Natural killer cell (primary cell): ENCODE data around the gene LECT2. TPM values are rescaled to one million over a fixed set of nuclear protein-coding genes. Genes with fewer than 3 reads are reported as not detected.

ENCODE experiments used
- ATAC-seq, 3 donors: fragments of 150-1000 bp in 2 of 3; fragments of 200-7000 bp in 1 of 3; cut with Tn5 transposase; 1 replicate in 1 of 3; 2 replicates in 2 of 3; pipeline ENCODE4 v1.10.0; 2021; ENCODE audit warnings: mild to moderate bottlenecking in 2 of 3, moderate library complexity in 2 of 3
- DNase-seq, 2 donors: peaks; one replicate each; pipeline versions ENCODE4 v3.0.0 to v3.0.0-alpha.2; 2013 to 2021; ENCODE audit warnings: mixed read lengths in 1 of 2
- H3K27ac ChIP-seq: one replicate; pipeline ENCODE4 v1.5.1; 2013; ENCODE audit warnings: mild to moderate bottlenecking, low read length
- H3K27me3 ChIP-seq: one replicate; pipeline ENCODE4 v1.6.1; 2013; ENCODE audit warnings: low read length; ENCODE audit not compliant: control insufficient read depth, insufficient read depth
- H3K36me3 ChIP-seq: one replicate; pipeline ENCODE4 v1.6.1; 2013; ENCODE audit warnings: low read length; ENCODE audit not compliant: control insufficient read depth, insufficient read depth
- H3K4me1 ChIP-seq: one replicate; pipeline ENCODE4 v1.6.1; 2013; ENCODE audit warnings: low read length; ENCODE audit not compliant: control insufficient read depth, insufficient read depth
- H3K4me3 ChIP-seq: one replicate; pipeline ENCODE4 v1.5.1; 2013; ENCODE audit warnings: low read length
- H3K9me3 ChIP-seq: one replicate; pipeline ENCODE4 v1.6.1; 2013; ENCODE audit warnings: low read length; ENCODE audit not compliant: control insufficient read depth, insufficient read depth
- H3K27ac Mint-ChIP-seq, 2 donors: one replicate each; pipeline ENCODE4 v1.8.0; 2022; ENCODE audit warnings: mild to moderate bottlenecking in 2 of 2, mixed read lengths in 2 of 2, moderate library complexity in 1 of 2
- H3K27me3 Mint-ChIP-seq, 2 donors: one replicate each; pipeline ENCODE4 v1.8.0; 2022; ENCODE audit warnings: low read depth in 2 of 2, mixed read lengths in 2 of 2
- H3K36me3 Mint-ChIP-seq: one replicate; pipeline ENCODE4 v1.8.0; 2022; ENCODE audit warnings: mixed read lengths
- H3K4me1 Mint-ChIP-seq, 2 donors: one replicate each; pipeline ENCODE4 v1.8.0; 2022; ENCODE audit warnings: mixed read lengths in 2 of 2
- H3K4me3 Mint-ChIP-seq: one replicate; pipeline ENCODE4 v1.8.0; 2022; ENCODE audit warnings: mild to moderate bottlenecking, moderate library complexity, mixed read lengths
- H3K9me3 Mint-ChIP-seq, 2 donors: one replicate each; pipeline ENCODE4 v1.8.0; 2022; ENCODE audit warnings: mixed read lengths in 2 of 2
- CTCF ChIP-seq: fragments of 200-600 bp; IDR thresholded peaks from one replicate; pipeline ENCODE4 v1.8.0; 2022; ENCODE audit warnings: antibody characterized with exemption
- WGBS: methylation state at CpG from one replicate; pipeline ENCODE4 v1.1.7; 2013; ENCODE audit warnings: missing lambda C conversion rate; ENCODE audit not compliant: insufficient coverage; 5-methylcytosine and 5-hydroxymethylcytosine counted together
- intact Hi-C: fragments of 100-400 bp; cut with micrococcal nuclease; formaldehyde crosslinking; loops from one replicate; pipeline ENCODE4 v1.14.2; 2022
- total RNA-seq, 4 donors: library from RNA; stranded (reverse); fragments of 120-200 nt in 1 of 4; gene quantifications; one replicate each; pipeline versions ENCODE4 v1.2.3 to v1.2.4, GENCODE V29; 2013 to 2022

Gene LECT2
- total RNA-seq, 3 donors from 2014 or later (not counting 1 experiment from before 2014, with no cell fraction given), result not detected

DNA sequence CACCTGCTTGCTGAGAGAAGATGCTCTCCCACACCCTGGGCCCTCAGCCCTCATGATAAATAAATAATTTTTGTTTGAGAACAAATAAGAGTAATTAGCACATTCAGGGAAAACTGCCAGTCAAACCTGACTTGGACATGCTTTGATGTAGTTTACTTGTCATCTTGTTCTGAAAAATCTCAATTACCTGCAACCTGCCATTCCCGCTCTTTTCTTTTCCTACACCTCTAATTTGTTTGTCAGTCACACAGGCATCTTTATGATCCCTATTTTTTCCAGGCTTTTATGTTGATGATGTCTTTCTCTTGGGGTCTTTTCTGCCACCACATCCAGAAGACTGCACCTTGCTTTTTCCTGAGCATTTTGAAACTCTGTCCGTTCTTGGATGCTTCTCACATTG lies 45.4 kb upstream of the LECT2 start:
- no peaks in the 10 kb centered on the region for H3K9me3 Mint-ChIP-seq
- H3K27ac Mint-ChIP-seq, result no peak overlapping the region
- no peaks in the 10 kb centered on the region for H3K4me1 Mint-ChIP-seq
- Histone ChIP-seq H3K4me3 (no peak overlapping the region), H3K9me3 (no peaks in the 10 kb centered on the region), H3K27me3 (no peaks in the 10 kb centered on the region), H3K27ac (no peak overlapping the region), H3K4me1 (no peaks in the 10 kb centered on the region), H3K36me3 (no peaks in the 10 kb centered on the region)
- H3K27me3 Mint-ChIP-seq, result peaks cover 7 to 31% of the 10 kb centered on the region in 2 donors
- 85% methylated on average over 2 of the region's 2 CpGs for WGBS
- no peaks in the 10 kb centered on the region for H3K36me3 Mint-ChIP-seq
- ATAC-seq (no peak), DNase-seq (no peak)
- intact Hi-C loops, result no loop called here
- H3K4me3 Mint-ChIP-seq, result no peak overlapping the region
- TF ChIP-seq CTCF, result no peak

GRCh38 chr5:135999406-136000139 lies 44.8 kb upstream of the LECT2 start:
- Histone ChIP-seq H3K36me3 (no peaks in the 10 kb centered on the region), H3K27me3 (no peaks in the 10 kb centered on the region), H3K27ac (no peak overlapping the region), H3K4me1 (no peaks in the 10 kb centered on the region), H3K4me3 (no peak overlapping the region), H3K9me3 (no peaks in the 10 kb centered on the region)
- ATAC-seq, result peak in 1 of 3 donors; percentile 24
- WGBS, result 69% methylated on average over 7 of the region's 8 CpGs
- Mint-ChIP-seq H3K36me3 (no peaks in the 10 kb centered on the region), H3K4me1 (no peaks in the 10 kb centered on the region), H3K4me3 (no peak overlapping the region), H3K27me3 (peaks cover 7 to 37% of the 10 kb centered on the region in 2 donors), H3K9me3 (no peaks in the 10 kb centered on the region), H3K27ac (no peak overlapping the region)
- no peak for TF ChIP-seq CTCF
- DNase-seq, result no peak
- intact Hi-C loops, result no loop called here

- no peak for DNase-seq
- Mint-ChIP-seq H3K4me3 (no peak overlapping the region), H3K27me3 (peaks cover 7 to 38% of the 10 kb centered on the region in 2 donors), H3K27ac (no peak overlapping the region), H3K9me3 (no peaks in the 10 kb centered on the region), H3K36me3 (no peaks in the 10 kb centered on the region), H3K4me1 (no peaks in the 10 kb centered on the region)
- 89% methylated on average over 6 of the region's 6 CpGs for WGBS
- no peak for TF ChIP-seq CTCF
- no peak for ATAC-seq
- intact Hi-C loops, result no loop called here
- Histone ChIP-seq H3K27ac (no peak overlapping the region), H3K36me3 (no peaks in the 10 kb centered on the region), H3K27me3 (no peaks in the 10 kb centered on the region), H3K4me1 (no peaks in the 10 kb centered on the region), H3K4me3 (no peak overlapping the region), H3K9me3 (no peaks in the 10 kb centered on the region)
These were observed 44.1 kb upstream of the LECT2 start for GRCh38 chr5:135998889-135999288.
